ENCODE results near the gene RRP8. TPM values are rescaled to one million over a fixed set of nuclear protein-coding genes. Genes with fewer than 3 reads are reported as not detected.

The RRP8 gene
- total and polyA plus RNA-seq, 9 of the 15 experiments (the other 6 are each of a cell fraction or from before 2014, with no cell fraction given), result 5.7 to 47.3 (median 32.6) TPM

DNA sequence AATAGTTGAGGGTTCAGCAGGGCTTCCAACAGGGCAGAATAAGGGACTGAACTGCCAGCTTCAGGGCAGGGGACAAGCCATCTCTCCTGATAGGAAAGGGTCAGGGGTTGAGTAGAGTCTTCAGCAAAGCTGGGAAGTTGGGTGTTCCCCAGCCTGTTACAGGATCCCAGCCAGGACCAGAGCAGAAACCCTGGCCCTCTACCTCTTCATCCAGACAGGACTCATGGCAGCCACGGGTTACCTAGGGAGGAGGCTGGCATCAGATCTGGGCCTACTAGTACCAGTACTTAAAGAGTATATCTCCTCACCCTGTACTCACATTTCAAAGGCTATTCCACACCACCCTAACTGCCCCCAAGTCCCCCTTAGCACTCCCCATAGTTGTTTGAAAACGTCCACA, 11.0 kb upstream of the RRP8 start:
- H3K4me3 ChIP-seq, result no peak overlapping the region
- H3K9me3 ChIP-seq (replicated peaks; ENCODE audit: control insufficient read depth, insufficient read depth, low read depth, low read length), result no peaks in the 10 kb centered on the region
- WGBS (ENCODE audit: insufficient coverage, low coverage, missing lambda C conversion rate), result 33% methylated on average over 2 of the region's 2 CpGs
- peaks cover 17 to 29% of the 10 kb centered on the region in 2 experiments for H3K4me1 ChIP-seq (replicated peaks in 1 of 2; ENCODE audit: control insufficient read depth in 2 of 2, insufficient read depth in 2 of 2, low read length in 2 of 2)
- H3K27ac ChIP-seq (ENCODE audit: extremely low read depth, low read depth, low read length), result no peak overlapping the region
- ChIA-PET CTCF (ENCODE audit: low intra/inter-chr PET ratio) (no interaction called here), POLR2A (interaction anchor here (0.7 kb wide), 1 partner anchor 133 kb away, joined by 4 read pairs; the partner anchor contains the start of genes ARFIP2 and TIMM10B)
- H3K36me3 ChIP-seq (ENCODE audit: control insufficient read depth, insufficient read depth, low read length), result peaks cover 42% of the 10 kb centered on the region
- no TSS peak for BruUV-seq (replicated peaks)
- H4K20me1 ChIP-seq (replicated peaks; ENCODE audit: control insufficient read depth, insufficient read depth, low read length), result no peaks in the 10 kb centered on the region
- intact Hi-C loops (cut with micrococcal nuclease), result no loop called here
- DNase-seq (ENCODE audit: extremely low read depth in 1 of 4, low spot score in 3 of 4) (no peak), FAIRE-seq (no peak), ATAC-seq (no peak)
- H3K9me1 ChIP-seq (ENCODE audit: control insufficient read depth, insufficient read depth, low read length), result no peaks in the 10 kb centered on the region
- no peak overlapping the region for H3K9ac ChIP-seq (ENCODE audit: insufficient read depth in 1 of 2, low read depth in 2 of 2, low read length in 2 of 2)
- H3K79me2 ChIP-seq (ENCODE audit: control insufficient read depth, insufficient read depth, low read length), result peaks cover 29% of the 10 kb centered on the region
- in situ Hi-C loops (cut with MboI), result no loop called here
- no peak overlapping the region for H2AFZ ChIP-seq (ENCODE audit: low read depth, low read length)
- H3K27me3 ChIP-seq (ENCODE audit: control insufficient read depth in 2 of 2, insufficient read depth in 2 of 2, low read length in 2 of 2), result no peaks in the 10 kb centered on the region
- no peak overlapping the region for H3K4me2 ChIP-seq (ENCODE audit: insufficient read depth, low read length)
- TF ChIP-seq PURB (CRISPR knock-in tag; IDR thresholded peaks at IDR 0.05; ENCODE audit: low read depth), result no peak
- no peak for TF ChIP-seq GATA2 (CRISPR knock-in tag; IDR thresholded peaks at IDR 0.05)
- no peak for TF ChIP-seq CBX3 (IDR thresholded peaks at IDR 0.05; ENCODE audit: borderline replicate concordance in 1 of 2, low read length in 2 of 2)
- TF ChIP-seq PRMT5 (CRISPR knock-in tag; IDR thresholded peaks at IDR 0.05), result no peak
- TF ChIP-seq PPARD (CRISPR knock-in tag; IDR thresholded peaks at IDR 0.05), result no peak
- no peak for TF ChIP-seq ZNF589 (CRISPR knock-in tag; IDR thresholded peaks at IDR 0.05; ENCODE audit: low read depth)
- no peak for TF ChIP-seq SETDB1 (IDR thresholded peaks at IDR 0.05; ENCODE audit: low read length)
- no peak for TF ChIP-seq BRCA1 (IDR thresholded peaks at IDR 0.05)
- TF ChIP-seq BRCA1 (CRISPR knock-in tag; IDR thresholded peaks at IDR 0.05), result no peak
- TF ChIP-seq RUNX1 (IDR thresholded peaks at IDR 0.05; ENCODE audit: low read depth), result no peak
- TF ChIP-seq FOXA1 (IDR thresholded peaks at IDR 0.05; ENCODE audit: borderline replicate concordance), result no peak
- TF ChIP-seq, protein P1, sequence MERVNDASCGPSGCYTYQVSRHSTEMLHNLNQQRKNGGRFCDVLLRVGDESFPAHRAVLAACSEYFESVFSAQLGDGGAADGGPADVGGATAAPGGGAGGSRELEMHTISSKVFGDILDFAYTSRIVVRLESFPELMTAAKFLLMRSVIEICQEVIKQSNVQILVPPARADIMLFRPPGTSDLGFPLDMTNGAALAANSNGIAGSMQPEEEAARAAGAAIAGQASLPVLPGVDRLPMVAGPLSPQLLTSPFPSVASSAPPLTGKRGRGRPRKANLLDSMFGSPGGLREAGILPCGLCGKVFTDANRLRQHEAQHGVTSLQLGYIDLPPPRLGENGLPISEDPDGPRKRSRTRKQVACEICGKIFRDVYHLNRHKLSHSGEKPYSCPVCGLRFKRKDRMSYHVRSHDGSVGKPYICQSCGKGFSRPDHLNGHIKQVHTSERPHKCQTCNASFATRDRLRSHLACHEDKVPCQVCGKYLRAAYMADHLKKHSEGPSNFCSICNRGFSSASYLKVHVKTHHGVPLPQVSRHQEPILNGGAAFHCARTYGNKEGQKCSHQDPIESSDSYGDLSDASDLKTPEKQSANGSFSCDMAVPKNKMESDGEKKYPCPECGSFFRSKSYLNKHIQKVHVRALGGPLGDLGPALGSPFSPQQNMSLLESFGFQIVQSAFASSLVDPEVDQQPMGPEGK (CRISPR knock-in tag; IDR thresholded peaks at IDR 0.05; ENCODE audit: borderline replicate concordance), result no peak
- no peak for TF ChIP-seq HSF4 (CRISPR knock-in tag; IDR thresholded peaks at IDR 0.05; ENCODE audit: borderline replicate concordance)
- TF ChIP-seq DPF2 (IDR thresholded peaks at IDR 0.05), result no peak
- no peak for TF ChIP-seq TCF3 (CRISPR knock-in tag; IDR thresholded peaks at IDR 0.05)
- no peak for TF ChIP-seq ZNF324 (CRISPR knock-in tag; IDR thresholded peaks at IDR 0.05)
- no peak for TF ChIP-seq SRSF3 (IDR thresholded peaks at IDR 0.05; ENCODE audit: insufficient read depth, low read length)

All from K562 (cell line).